Epidermal melanocyte (primary cell): ENCODE measurements around the gene MAD1L1.
A peak's percentile ranks its signal among the peaks of the same experiment; 100 is the strongest.

Experiments
- DNase-seq: peaks from one replicate; pipeline ENCODE4 v3.0.0; 2011; ENCODE audit warnings: low spot score; ENCODE audit not compliant: insufficient read length

The MAD1L1 gene

DNA sequence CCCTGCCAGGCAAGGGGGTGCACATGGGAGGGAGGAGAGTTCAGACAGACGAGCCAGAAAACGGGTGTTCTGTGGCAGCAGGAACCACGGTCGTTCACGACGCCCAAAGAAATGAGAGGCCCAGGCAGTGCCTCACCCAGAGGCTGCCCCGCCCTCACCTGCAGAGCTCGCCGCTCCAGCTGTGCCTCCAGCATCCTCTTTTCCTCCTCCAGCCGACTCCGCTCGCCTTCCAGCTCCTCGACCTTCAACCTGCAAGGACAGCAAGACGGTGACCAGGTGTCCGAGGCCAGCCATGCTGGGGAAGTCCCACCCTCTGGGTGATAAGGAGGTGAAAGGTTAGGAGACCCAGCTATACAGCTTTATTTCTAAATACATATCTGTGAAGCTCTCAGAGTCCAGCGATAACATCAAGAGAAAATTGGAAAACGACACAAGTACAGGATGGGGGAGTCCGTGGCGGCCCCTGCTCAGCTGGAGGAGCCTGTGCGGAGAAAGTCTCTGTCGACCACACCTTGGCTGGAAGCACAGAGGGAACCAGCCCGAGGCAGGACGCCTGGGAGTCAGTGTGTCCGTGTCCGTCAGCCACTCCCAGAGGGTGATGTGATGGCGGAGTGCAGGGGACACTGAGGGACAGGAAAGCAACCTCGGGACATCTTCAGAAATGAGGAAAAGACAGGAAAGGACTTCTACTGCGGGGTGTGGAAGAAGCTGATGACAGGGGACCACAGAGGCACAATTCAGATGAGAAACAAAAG lies 275.1 kb downstream of the MAD1L1 start:
- no peak for DNase-seq

DNA sequence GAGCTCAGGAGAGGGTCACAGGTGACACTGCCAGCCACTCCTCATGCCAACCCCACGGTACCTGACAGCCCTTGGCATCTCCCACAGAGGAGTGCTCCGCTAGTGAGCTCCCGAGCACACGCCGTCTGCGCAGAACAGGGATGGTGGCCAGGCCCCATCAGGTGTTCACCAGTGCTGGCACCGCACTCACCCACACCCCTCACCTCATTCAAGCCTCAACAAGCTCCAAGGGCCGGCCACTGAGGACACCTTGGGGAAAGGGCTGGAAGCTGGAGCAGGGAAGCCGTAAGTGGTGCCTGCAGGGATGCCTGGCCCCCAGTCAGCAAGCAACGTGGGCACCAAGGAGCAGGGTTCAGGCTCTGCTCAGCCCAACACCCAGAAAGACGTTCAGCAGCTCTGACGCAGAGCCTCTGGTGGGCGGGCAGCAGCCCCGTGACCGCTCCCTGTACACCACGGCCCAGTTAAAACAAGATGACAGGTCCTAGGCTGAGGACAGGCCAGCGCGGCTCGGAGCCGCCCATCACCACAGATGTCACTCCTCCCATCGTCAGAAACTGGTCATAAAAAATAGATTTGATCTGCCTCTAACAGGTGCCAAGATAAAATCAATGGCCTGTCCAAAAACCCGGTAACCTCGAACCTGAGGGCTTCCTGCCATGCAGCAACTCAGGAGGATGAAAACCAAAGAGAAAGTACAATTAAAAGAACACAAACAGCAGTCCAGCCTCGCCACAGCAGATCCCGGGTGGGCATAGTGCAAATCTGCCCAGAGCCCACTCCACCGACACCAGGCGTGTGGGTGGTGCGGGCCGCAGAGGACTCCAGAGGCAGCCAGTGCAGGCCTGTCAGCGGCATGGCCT lies 275.9 kb downstream of the MAD1L1 start:
- no peak for DNase-seq

DNA sequence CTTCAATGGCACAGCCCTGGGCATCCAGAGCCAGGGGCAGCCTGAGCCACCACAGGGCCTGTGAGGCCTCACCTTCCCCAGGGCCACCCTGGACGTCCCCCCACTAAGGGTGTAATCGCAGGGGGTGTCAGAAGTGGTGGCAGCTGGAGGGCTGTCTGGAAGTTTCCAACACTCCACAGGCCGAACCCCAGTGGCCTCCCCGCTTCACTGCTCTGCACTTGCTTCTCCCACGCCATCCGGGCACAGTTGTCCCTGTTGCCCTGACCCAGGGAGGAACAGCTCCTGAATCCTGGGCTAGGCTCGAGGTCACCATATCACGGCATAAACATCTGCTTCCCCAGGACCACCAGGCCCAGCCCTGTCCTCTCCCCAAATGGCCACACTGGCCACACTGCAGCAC lies 276.6 kb downstream of the MAD1L1 start:
- DNase-seq = no peak

DNA sequence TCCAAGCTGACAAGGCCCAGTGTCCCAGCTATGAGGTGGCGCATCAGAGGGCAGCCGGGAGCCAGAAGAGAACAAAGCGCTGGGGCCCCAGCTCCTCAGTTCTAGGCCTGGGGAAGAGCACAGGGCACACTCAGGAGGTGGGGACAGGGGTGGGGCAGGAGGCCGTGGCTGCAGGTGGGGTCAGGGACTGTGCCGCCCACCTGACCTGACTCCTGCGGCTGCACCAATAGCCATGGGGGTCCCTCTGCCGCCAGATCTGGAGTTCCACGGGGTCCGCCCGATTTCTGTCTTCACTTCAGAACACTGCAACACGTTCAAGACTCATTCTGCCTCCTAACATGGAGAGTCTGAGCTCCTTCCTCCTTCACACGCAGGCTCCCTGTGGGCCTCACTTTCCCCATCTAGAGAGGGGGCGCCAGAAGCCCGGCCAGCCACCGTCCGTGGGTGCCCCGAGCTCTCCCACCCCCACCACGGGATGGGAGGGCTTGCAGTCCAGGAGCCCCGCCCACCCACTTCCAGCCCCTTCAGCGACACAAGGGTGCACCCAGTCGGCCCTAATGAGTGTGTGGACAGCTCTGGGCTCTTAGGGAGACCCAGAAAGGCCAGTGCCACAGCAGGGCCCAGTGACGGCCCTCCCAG lies 278.3 kb downstream of the MAD1L1 start:
- DNase-seq = no peak

DNA sequence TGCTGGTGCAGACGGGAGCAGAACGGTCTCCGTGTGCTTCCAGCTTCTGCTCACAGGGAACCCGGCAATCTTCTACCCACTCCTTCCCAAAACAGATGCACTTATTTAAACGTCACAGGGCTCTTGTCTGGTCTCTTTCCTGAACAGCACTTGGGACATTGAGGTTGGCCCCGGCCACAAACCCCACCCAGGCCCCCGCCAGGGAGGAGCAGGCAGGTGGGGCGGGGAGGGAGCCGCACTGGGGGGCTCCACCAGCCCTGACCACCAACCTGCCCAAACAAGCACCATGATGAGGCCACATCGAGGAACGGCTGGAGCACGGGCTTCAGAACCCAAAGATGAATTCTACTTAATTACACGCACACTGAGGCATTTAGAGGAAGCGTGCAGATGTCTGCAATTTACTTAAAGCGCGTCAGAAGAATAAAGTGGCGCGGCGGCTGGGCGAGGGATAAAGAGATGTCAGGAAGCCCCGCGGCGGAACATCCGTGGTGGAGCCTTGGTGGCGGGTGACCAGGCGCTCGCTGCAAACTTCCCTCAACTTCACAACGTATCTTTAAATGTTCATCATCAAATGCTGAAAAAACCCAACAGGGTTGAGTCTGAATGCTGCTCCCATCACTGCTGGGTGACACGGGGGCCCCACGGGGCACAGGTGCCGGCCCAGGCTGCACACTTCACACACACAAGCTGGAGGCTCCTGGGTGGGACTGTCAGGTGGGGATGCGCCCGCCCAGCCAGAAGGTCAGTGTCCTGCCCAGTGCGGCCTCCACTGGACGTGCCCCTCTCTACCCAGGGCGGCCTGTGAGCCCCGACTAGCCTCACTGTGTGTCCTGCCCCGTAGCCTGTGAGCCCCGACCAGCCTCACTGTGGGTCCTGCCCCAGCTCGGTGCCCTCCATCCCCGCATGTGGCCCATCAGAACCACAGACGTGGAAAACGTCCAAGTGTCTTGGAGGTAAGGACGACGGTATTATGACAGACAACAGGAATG lies 279.2 kb downstream of the MAD1L1 start:
- DNase-seq = no peak

DNA sequence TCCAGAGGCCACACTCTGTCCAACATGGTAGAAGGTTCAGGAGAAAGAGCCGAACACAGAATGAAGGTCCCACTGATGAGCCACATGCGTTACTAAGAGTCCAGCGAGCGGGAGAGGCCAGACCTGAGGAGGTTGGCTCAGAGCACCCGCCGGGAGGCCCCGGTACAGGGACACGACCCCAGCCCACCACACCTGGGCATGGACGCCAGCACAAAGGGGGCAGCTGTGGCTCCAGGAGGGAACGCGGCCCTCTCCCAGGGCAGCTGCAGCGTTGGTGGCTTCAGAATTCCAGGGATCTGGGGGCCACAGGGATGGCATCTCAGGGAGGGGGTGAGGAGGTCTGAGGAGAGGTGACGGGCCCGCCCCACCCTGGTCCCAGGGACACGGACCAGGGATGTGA lies 280.0 kb downstream of the MAD1L1 start:
- no peak for DNase-seq

DNA sequence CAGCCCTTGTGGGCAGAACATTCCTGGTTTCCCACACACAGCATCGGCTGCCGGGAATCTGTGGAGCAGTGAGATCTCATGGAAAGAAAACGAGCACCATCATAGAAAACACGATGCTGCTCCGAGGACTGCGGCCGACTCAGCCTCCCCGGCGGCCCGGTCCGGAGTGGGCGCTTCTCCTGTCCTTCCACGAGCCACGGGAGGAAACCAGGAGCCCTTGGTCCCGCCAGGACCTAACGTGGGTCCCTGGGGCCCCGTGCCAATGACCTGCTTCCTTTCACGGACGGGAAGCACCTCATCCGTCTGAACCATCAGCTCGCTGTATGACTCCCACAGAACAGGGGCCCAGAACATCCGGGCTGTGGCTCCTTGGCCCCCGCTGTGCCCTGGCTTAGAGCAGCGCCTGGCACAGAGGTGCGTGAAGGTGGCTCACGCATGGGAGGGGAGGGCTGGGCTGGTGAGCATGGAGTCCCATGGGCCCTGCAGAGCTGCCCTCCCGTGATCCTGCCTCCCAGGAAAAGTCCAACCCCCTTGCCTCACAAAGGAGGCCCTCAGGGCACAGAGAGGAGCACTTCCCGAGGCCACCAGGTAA lies 280.5 kb downstream of the MAD1L1 start:
- no peak for DNase-seq

DNA sequence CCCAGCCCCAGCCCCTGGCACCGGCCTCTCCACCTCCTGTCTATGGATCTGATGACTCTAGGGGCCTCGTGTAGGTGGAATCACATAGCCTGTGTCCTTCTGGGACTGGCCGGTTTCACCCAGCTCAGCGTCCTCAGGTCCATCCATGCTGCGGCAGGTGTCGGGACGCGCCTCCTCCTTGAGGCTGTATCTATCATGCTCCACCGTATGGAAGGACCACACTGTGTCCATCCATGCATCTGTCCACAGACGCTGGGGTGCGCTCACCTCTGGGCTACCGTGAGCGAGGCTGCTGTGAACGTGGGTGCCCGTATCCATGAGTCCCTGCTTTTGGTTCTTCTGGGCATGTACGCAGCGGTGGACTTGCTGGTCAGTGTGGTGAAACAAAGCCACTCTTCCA lies 281.1 kb downstream of the MAD1L1 start:
- no peak for DNase-seq

DNA sequence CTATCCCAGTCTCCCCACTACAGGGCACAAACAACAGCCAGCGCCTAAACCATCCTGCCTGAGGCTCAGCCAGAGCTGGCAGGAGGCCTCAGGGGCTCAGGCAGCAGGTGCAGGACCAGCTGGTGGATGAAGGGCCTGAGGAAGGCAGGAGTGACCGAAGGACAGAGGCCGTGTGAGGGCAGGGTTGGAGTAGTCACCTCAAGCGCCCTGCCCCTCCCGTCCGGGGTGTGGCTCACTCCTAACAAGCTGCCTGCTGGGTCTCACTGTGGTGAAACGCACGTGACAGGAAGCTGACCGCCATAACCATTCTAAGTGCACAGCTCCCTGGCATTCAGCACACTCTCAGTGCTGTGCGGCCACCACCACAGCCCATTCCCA lies 281.6 kb downstream of the MAD1L1 start:
- peak; percentile 70 for DNase-seq

DNA sequence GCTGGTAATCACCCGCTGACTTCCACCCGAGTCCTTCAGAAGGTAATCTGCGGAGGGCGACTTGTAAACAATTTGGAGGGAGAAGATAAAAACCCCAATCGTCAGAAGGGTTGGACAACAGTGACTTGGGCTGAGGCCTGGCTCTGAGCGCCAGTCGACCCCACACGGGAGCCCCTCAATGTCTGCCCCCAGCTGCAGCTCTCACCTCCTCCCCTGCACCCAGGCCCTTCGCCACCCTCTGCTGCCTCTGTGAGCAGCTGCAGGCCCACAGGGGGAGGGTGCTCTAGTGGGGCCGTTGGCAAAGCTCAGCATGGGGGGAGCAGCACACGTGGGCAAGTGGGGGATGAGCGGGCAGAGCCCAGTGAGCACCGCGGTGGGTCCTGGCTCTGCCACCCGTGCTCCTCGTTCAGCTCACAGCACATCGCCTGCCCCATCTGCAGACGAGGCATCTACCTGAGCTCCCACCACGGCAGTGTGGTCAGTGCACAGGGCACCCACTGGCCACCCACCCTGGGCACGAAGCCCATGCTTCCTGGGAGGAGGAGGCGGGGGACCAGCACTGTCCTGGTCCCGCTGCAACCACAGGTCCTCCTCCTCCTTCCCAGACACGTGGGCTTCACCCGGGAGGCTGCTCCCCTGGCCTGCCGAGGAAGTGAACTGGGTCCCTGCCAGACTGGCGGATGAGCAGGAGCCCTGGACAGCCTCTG lies 282.1 kb downstream of the MAD1L1 start:
- DNase-seq = no peak

DNA sequence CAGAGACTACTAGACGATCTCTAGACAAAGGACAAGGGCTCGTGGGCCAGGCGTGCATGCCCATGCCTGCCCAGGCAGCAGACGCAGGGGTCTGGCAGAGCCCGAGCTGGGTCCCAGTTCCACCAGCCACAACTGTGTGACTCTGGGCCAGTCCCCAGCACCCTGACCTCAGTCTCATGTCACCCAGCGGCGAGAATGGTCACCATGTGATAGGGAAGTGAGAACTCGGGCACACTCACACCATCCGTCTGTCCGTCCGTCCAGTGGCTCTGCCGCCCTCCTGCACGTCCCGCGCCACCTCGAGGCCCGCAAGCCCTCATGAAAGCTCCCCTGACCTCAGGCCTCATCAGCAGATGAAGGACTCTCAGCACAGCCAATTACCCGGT lies 282.7 kb downstream of the MAD1L1 start:
- no peak for DNase-seq

DNA sequence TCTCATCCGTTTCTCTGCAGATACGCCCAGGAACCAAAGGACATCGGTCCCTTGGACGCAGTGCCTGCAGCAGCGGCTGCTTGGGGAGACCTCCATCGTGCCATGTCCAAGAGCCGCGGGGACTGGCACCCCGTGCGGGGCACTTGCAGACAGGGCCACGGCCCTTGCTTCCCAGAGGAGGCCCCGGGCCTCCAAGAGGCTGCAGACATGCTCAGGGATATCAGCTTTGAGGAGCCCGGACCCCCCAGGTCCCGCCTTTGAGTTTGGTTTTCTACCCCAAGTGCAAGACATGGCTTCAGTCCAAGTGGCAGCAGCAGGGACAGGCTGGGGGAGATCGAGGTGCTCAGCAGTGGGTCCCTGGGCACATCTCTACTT lies 283.1 kb downstream of the MAD1L1 start:
- no peak for DNase-seq

DNA sequence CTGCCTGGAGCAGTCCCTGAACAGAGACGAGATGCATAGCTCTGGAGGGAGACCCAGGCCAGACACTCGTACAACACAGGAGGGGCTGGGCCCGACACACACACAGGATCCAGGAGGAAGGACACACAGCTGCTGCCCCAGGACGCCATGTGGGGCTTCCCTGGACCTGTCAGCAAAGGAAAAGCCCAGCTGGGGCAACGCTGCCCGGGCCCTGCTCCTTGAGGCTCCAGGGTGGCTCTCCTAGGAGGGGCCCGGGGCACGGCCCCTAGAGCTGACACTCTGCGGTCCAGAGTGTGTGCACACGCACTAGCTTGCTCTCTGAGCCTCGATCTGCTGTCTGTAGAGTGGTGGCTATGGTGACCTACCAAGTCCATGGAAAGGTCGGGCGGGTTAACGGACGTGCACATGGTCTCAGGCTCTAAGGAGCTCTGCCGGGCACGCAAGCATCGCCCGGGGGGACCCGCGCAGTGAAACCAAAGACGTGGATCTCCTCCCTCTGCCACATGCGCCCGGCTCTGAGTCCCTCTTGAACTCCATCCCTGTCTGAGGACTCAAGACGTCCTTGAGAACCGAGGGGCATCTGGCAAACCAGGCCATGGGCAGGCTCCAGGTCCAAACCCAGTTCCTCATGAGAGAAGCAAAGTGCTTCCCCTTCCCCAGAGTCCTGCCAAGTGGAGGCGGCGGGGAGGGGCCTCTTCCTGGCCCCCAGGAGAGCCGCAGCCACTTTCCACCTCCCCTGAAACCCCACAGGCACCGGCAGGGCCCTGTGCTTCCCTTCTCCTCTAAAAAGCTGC lies 283.7 kb downstream of the MAD1L1 start:
- no peak for DNase-seq

DNA sequence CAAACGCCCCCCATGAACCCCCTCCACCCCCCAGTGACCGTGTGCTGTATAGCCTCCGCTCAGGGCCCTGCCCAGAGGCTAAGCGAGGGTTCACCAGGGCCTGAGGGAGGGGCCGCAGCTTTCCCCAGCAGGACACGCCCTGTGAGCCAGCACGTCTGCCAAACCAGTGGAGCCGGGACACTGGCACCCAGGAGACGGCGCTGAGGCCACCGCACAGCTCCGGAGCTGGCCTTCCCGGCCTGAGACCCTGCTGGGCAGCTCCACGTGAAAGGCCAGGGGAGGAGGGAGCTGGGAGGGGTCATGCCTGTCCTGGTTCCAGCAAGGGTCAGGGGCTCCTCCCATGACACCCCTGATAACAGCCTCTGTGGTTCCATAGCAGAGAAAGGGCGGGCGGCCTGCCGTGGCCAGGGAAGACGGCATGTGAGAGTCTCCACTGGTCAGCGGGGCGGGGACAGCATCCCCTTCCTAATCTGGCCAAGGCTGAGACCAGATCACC lies 284.4 kb downstream of the MAD1L1 start:
- DNase-seq = no peak

DNA sequence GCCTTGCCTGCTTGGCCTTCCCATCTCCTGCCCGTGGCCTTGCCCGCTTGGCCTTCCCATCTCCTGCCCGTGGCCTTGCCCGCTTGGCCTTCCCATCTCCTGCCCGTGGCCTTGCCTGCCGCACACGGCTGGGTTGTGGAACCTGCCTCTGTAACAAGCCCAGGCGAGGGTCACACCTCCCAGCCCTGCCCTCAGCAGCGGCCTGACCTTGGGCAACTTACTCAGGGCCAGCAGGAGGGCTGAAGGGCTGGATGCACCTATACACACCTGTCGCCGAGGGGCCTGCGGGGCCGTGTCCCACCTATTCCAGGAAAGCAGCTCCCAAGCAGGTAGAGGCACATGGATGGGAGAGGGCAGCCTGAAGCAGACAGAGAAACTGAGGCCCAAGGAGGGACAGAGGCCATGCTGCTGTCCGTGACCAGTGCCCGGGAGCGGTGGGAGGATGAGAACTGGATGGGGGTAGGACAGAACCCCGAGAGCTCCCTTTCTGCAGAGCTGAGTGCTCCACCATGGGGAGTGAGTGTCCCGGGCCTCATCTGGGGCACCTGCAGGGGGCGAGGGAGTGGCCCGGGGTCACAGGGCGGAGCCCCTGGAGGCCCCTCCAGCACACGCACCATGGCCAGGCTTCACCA lies 285.0 kb downstream of the MAD1L1 start:
- DNase-seq = no peak

DNA sequence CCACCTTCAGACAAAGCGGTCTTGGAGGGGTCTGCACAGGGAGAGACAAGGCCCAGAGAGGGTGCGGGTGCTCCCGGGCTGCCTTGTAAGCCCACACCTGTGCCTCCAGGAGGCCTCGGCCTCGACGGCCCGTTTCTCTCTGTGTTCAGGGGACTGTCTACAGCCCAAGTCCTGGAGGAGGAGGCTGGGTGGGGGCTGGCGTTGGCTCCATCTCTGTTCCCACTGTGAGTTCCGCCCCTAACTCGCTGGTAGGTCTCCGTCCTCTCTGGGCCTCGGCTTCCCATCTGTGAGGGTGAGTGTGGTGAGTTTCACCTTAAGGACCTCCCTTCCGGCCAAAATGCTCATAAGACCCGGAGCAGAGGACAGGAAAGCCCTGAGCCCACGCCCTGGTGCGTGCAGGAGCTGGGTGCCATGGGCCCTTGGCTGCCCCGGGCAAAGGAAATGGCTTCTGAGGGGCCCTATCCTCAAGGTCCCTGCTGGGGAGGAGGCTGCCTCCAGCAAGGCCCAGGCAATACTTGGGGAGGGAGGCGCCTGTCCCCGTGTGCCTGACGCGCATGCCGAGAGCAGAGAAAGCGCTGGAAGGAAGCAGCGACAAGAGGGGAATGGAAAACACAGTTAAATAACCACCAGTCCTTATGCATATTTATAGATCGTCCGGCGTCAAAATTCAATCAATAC lies 285.8 kb downstream of the MAD1L1 start:
- no peak for DNase-seq

DNA sequence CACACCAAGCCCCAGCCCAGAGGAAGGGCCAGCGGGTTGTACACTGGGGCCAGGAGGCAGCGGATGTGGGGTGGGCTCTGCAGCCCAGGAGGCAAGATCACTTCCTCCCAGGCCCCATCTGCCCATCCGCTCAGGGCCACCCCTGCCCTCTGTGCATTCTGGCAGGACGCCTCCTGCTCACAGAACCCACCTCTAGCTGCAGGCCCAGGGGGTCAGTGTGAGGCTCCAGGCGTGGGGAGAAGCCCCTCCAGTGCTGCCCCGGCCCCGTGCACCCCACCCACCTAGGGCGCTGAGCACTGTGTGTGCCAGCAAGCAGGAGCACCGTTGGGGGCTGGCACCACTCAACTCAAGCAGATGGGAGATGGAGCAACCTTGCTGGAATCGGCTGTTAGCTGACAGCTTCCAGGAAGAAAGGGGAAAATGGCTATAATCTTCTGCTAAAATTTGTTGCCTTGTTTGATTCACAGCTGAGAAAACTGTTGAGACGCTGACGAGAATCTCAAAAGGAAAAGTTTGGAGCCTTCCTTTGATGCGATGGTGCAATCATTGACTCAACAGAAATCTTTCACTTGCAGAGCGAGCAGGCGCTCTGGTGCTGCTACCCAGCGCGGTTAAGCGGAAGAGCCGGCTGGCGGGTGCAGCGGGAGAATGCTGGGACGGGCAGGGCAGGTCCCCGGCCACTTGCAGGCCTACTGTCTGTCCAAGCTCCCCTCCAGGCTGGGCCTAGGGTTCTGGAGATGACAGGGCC lies 286.5 kb downstream of the MAD1L1 start:
- DNase-seq = no peak
